Astrocyte (in vitro differentiated cells and primary cell): ENCODE results near the gene CD300LF. TPM values are rescaled to one million over a fixed set of nuclear protein-coding genes. Genes with fewer than 3 reads are reported as not detected.

Experiments
- DNase-seq: peaks from one replicate; pipeline ENCODE4 v3.0.0-alpha.2; 2010; ENCODE audit warnings: low read depth
- FAIRE-seq: peaks from 2 replicates; lab custom pipeline; 2011; peaks lifted over from hg19 to GRCh38; lab: Jason Lieb, UNC
- H2AFZ ChIP-seq: 2 replicates; pipeline ENCODE4 v1.6.0; 2012; ENCODE audit warnings: low read depth, low read length, inconsistent platforms
- H3K27ac ChIP-seq: 2 replicates; pipeline ENCODE4 v1.5.1; 2011; ENCODE audit warnings: low read depth, low read length, inconsistent platforms
- H3K27me3 ChIP-seq: 2 replicates; pipeline ENCODE4 v1.6.0; 2011; ENCODE audit warnings: low read length, inconsistent platforms; ENCODE audit not compliant: insufficient read depth
- H3K36me3 ChIP-seq: 2 replicates; pipeline ENCODE4 v1.5.1; 2011; ENCODE audit warnings: low read length, inconsistent platforms; ENCODE audit not compliant: insufficient read depth
- H3K4me1 ChIP-seq: 2 replicates; pipeline ENCODE4 v1.5.1; 2011; ENCODE audit warnings: low read length, inconsistent platforms; ENCODE audit not compliant: insufficient read depth
- H3K4me2 ChIP-seq: 2 replicates; pipeline ENCODE4 v1.6.0; 2012; ENCODE audit warnings: low read length, inconsistent platforms
- H3K4me3 ChIP-seq: 2 replicates; pipeline ENCODE4 v1.5.1; 2011; ENCODE audit warnings: low read depth, mild to moderate bottlenecking, low read length, inconsistent platforms; ENCODE audit not compliant: insufficient read depth
- H3K79me2 ChIP-seq: 2 replicates; pipeline ENCODE4 v1.6.0; 2012; ENCODE audit warnings: mild to moderate bottlenecking, low read length, inconsistent platforms; ENCODE audit not compliant: insufficient read depth
- H3K9ac ChIP-seq: 2 replicates; pipeline ENCODE4 v1.6.0; 2012; ENCODE audit warnings: mild to moderate bottlenecking, low read length, inconsistent platforms
- H3K9me3 ChIP-seq: 2 replicates; pipeline ENCODE4 v1.5.1; 2012; ENCODE audit warnings: low read depth, mild to moderate bottlenecking, low read length, inconsistent platforms; ENCODE audit not compliant: insufficient read depth
- H4K20me1 ChIP-seq: 2 replicates; pipeline ENCODE4 v1.6.0; 2012; ENCODE audit warnings: low read length, inconsistent platforms; ENCODE audit not compliant: insufficient read depth
- H3K27ac Mint-ChIP-seq: one replicate; pipeline ENCODE4 v1.8.0; 2021; ENCODE audit warnings: mild to moderate bottlenecking, mixed read lengths; ENCODE audit not compliant: unreplicated experiment
- H3K27me3 Mint-ChIP-seq: one replicate; pipeline ENCODE4 v1.8.0; 2021; ENCODE audit warnings: low read depth, mixed read lengths; ENCODE audit not compliant: unreplicated experiment
- H3K36me3 Mint-ChIP-seq: one replicate; pipeline ENCODE4 v1.8.0; 2021; ENCODE audit warnings: low read depth, mixed read lengths; ENCODE audit not compliant: unreplicated experiment
- H3K4me1 Mint-ChIP-seq: one replicate; pipeline ENCODE4 v1.8.0; 2021; ENCODE audit warnings: low read depth, mixed read lengths; ENCODE audit not compliant: unreplicated experiment
- H3K4me3 Mint-ChIP-seq: one replicate; pipeline ENCODE4 v1.8.0; 2021; ENCODE audit warnings: mild to moderate bottlenecking, moderate library complexity, mixed read lengths; ENCODE audit not compliant: unreplicated experiment
- H3K9me3 Mint-ChIP-seq: one replicate; pipeline ENCODE4 v1.8.0; 2021; ENCODE audit warnings: mild to moderate bottlenecking, mixed read lengths; ENCODE audit not compliant: unreplicated experiment
- EZH2 ChIP-seq: IDR thresholded peaks from 2 replicates; pipeline ENCODE4 v1.6.1; 2012; ENCODE audit warnings: mild to moderate bottlenecking, low read length, inconsistent platforms; ENCODE audit not compliant: insufficient read depth
- total RNA-seq: library from RNA; stranded (reverse); gene quantifications from 2 replicates; pipeline ENCODE4 v1.2.1, GENCODE V29; 2021
- TF ChIP-seq, protein P1 (sequence below): IDR thresholded peaks from 2 replicates; pipeline ENCODE4 v1.5.1; 2011; ENCODE audit warnings: low read depth, mild to moderate bottlenecking, inconsistent platforms, low read length, moderate library complexity; ENCODE audit not compliant: insufficient read depth

CD300LF gene
- total RNA-seq, 1 donor from 2014 or later: not detected

DNA sequence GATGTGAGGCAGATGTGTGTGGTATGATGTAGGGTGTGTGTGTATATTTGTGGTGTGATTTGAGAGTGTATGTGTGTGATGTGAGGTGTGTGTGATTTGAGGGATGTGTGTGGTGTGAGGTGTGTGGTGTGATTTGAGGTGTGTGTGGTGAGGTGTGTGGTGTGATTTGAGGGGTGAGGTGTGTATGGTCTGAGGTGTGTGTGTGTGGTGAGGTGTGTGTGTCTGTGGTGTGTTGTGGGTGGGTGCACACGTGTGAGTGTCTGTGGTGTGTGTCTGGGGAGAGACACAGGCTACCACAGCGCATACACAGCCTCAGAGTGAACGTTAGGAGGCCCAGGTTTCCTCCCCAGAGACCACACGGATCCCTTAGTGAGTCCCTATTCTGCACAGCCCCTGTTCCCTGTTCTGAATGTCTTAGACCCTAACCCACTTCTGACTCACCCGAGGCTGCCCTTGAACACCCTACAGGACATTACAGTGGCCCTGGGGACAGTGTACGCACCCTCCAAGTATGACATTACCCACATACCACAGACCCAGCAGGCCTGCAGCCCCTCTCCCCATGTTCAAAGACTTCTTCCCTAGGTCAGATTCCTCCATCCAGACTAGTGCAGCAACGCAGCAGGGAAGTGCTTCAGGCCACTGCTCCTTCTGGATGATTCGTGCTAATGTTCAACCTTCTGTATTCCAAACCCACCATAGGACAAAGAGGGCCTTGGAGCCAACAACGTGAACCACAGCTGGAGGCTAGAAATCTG lies 20.8 kb upstream of the CD300LF start:
- Histone ChIP-seq H3K27ac (no peak overlapping the region), H3K4me3 (no peak overlapping the region), H3K27me3 (peaks cover 37% of the 10 kb centered on the region), H3K9ac (no peak overlapping the region), H2AFZ (no peak overlapping the region), H4K20me1 (no peaks in the 10 kb centered on the region), H3K79me2 (no peaks in the 10 kb centered on the region), H3K36me3 (no peaks in the 10 kb centered on the region), H3K9me3 (peaks cover 8% of the 10 kb centered on the region), H3K4me1 (peaks cover 9% of the 10 kb centered on the region), H3K4me2 (no peak overlapping the region)
- Mint-ChIP-seq H3K4me3 (no peak overlapping the region), H3K36me3 (no peaks in the 10 kb centered on the region), H3K4me1 (no peaks in the 10 kb centered on the region), H3K27me3 (peaks cover 29% of the 10 kb centered on the region), H3K9me3 (peaks cover 3% of the 10 kb centered on the region), H3K27ac (no peak overlapping the region)
- TF ChIP-seq, protein P1, sequence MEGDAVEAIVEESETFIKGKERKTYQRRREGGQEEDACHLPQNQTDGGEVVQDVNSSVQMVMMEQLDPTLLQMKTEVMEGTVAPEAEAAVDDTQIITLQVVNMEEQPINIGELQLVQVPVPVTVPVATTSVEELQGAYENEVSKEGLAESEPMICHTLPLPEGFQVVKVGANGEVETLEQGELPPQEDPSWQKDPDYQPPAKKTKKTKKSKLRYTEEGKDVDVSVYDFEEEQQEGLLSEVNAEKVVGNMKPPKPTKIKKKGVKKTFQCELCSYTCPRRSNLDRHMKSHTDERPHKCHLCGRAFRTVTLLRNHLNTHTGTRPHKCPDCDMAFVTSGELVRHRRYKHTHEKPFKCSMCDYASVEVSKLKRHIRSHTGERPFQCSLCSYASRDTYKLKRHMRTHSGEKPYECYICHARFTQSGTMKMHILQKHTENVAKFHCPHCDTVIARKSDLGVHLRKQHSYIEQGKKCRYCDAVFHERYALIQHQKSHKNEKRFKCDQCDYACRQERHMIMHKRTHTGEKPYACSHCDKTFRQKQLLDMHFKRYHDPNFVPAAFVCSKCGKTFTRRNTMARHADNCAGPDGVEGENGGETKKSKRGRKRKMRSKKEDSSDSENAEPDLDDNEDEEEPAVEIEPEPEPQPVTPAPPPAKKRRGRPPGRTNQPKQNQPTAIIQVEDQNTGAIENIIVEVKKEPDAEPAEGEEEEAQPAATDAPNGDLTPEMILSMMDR: no peak
- TF ChIP-seq EZH2: no peak
- DNase-seq (no peak), FAIRE-seq (peak; percentile 39)

DNA sequence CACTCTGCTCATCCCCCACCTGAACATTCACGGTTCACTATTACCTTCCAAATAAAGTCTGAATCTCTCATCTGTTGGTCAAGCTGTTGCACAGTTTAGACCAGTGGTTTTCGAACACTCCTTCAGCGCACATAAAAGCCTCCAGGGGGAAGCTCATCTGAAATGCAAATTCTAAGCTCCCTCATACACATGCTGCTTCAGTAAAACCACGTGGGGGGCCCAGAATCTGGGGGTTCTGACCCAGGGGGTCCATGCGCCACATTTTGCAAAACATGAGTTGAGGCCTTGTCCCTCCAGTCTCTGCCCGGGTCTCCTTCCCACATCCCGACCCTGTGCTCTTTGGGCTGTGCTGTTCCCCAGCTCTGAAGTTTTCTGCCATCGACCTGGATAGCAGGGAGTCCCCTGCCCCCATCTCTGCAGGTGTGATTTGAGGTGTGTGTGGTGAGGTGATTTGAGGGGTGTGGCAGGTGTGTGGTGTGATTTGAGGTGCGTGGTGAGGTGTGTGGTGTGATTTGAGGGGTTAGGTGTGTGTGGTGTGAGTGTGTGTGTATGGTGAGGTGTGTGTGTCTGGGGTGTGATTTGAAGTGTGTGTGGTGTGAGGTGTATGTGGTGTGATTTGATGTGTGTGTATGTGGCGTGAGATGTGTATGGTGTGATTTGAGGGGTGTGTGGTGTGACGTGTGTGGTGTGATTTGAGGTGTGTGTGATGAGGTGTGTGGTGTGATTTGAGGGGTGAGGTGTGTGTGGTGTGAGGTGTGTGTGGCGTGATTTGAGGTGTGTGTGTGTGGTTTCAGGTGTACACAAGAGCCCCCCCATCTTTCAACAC lies 19.5 kb upstream of the CD300LF start:
- no peaks in the 10 kb centered on the region for H3K79me2 ChIP-seq
- no peak overlapping the region for H3K27ac ChIP-seq
- Mint-ChIP-seq H3K27ac (no peak overlapping the region), H3K4me3 (no peak overlapping the region), H3K4me1 (no peaks in the 10 kb centered on the region), H3K36me3 (no peaks in the 10 kb centered on the region), H3K27me3 (peaks cover 20% of the 10 kb centered on the region), H3K9me3 (peaks cover 3% of the 10 kb centered on the region)
- DNase-seq (no peak), FAIRE-seq (no peak)
- peaks cover 11% of the 10 kb centered on the region for H3K9me3 ChIP-seq
- no peak overlapping the region for H3K4me2 ChIP-seq
- no peaks in the 10 kb centered on the region for H4K20me1 ChIP-seq
- H2AFZ ChIP-seq: no peak overlapping the region
- H3K27me3 ChIP-seq: peaks cover 24% of the 10 kb centered on the region
- H3K36me3 ChIP-seq: no peaks in the 10 kb centered on the region
- H3K9ac ChIP-seq: no peak overlapping the region
- peaks cover 1% of the 10 kb centered on the region for H3K4me1 ChIP-seq
- TF ChIP-seq, protein P1: no peak
- no peak for TF ChIP-seq EZH2
- no peak overlapping the region for H3K4me3 ChIP-seq
